Endodermal cell (in vitro differentiated cells): ENCODE results near the gene YARS1. TPM values are rescaled to one million over a fixed set of nuclear protein-coding genes. Genes with fewer than 3 reads are reported as not detected.
A peak's percentile ranks its signal among the peaks of the same experiment; 100 is the strongest.

Experiments
- DNase-seq: peaks from one replicate; pipeline ENCODE4 v3.0.0-alpha.2; 2017
- H3K27ac ChIP-seq: 2 replicates; pipeline ENCODE4 v1.5.1; 2013; ENCODE audit warnings: mild to moderate bottlenecking, low read depth, low read length, moderate library complexity
- H3K27me3 ChIP-seq: 2 replicates; pipeline ENCODE4 v1.6.1; 2013; ENCODE audit warnings: mild to moderate bottlenecking, low read length, moderate library complexity; ENCODE audit not compliant: insufficient read depth, control insufficient read depth, poor library complexity, severe bottlenecking
- H3K36me3 ChIP-seq: 2 replicates; pipeline ENCODE4 v1.7.0; 2013; ENCODE audit warnings: mild to moderate bottlenecking, low read length, moderate library complexity; ENCODE audit not compliant: control insufficient read depth, insufficient read depth
- H3K4me1 ChIP-seq: one replicate; pipeline ENCODE4 v1.7.0; 2013; ENCODE audit warnings: low read length; ENCODE audit not compliant: control insufficient read depth, insufficient read depth
- H3K4me3 ChIP-seq: 2 replicates; pipeline ENCODE4 v1.5.1; 2013; ENCODE audit warnings: mild to moderate bottlenecking, low read length, moderate library complexity
- H3K9ac ChIP-seq: 2 replicates; pipeline ENCODE4 v1.6.1; 2013; ENCODE audit warnings: mild to moderate bottlenecking, low read length, moderate library complexity; ENCODE audit not compliant: poor library complexity, severe bottlenecking; ENCODE audit errors: extremely low read depth
- H3K9me3 ChIP-seq: 2 replicates; pipeline ENCODE4 v1.6.1; 2013; ENCODE audit warnings: mild to moderate bottlenecking, low read length, moderate library complexity; ENCODE audit not compliant: control insufficient read depth
- H3K27ac Mint-ChIP-seq: 2 replicates; pipeline ENCODE4 v1.8.0; 2020; ENCODE audit warnings: mixed read lengths
- H3K27me3 Mint-ChIP-seq: 2 replicates; pipeline ENCODE4 v1.8.0; 2021; ENCODE audit warnings: mild to moderate bottlenecking, mixed read lengths; ENCODE audit not compliant: insufficient read depth
- H3K36me3 Mint-ChIP-seq: 2 replicates; pipeline ENCODE4 v1.8.0; 2020; ENCODE audit warnings: low read depth, mixed read lengths
- H3K4me1 Mint-ChIP-seq: 2 replicates; pipeline ENCODE4 v1.8.0; 2020; ENCODE audit warnings: mixed read lengths
- H3K4me3 Mint-ChIP-seq: 2 replicates; pipeline ENCODE4 v1.8.0; 2020; ENCODE audit warnings: mild to moderate bottlenecking, moderate library complexity, mixed read lengths
- H3K9me3 Mint-ChIP-seq: 2 replicates; pipeline ENCODE4 v1.8.0; 2020; ENCODE audit warnings: mild to moderate bottlenecking, mixed read lengths
- WGBS, 2 experiments: methylation state at CpG; one replicate each; pipeline versions ENCODE4 v1.1.5 to v1.1.7; 2013; ENCODE audit warnings: missing lambda C conversion rate in 2 of 2, mixed read lengths in 1 of 2; ENCODE audit not compliant: insufficient coverage in 1 of 2, insufficient read length in 1 of 2; 5-methylcytosine and 5-hydroxymethylcytosine counted together
- total RNA-seq, 2 donors: library from RNA; stranded (reverse); fragmentation: NEBNext Ultra II Directional in 1 of 2; extraction: Animal tissue kit (Norgen Biotek cat#: 25700) in 1 of 2; gene quantifications; 2 replicates in 1 of 2; 3 replicates in 1 of 2; pipeline ENCODE4 v1.2.1, GENCODE V29; 2021
- TF ChIP-seq, protein P1 (sequence below): fragments of 200-600 bp; sonication (generic); conservative IDR thresholded peaks from 2 replicates; pipeline ENCODE4 v1.5.0; 2021; ENCODE audit warnings: antibody characterized with exemption, mild to moderate bottlenecking

Gene YARS1
- total RNA-seq, 2 donors from 2014 or later, result 141 to 154 TPM

GRCh38 chr1:32725615-32725982, 91.6 kb downstream of the YARS1 start:
- no peaks in the 10 kb centered on the region for H3K27me3 ChIP-seq
- Mint-ChIP-seq H3K27me3 (peaks cover 2% of the 10 kb centered on the region), H3K9me3 (no peaks in the 10 kb centered on the region), H3K27ac (peak overlapping the region; percentile 94), H3K4me3 (no peak overlapping the region), H3K36me3 (no peaks in the 10 kb centered on the region), H3K4me1 (peaks cover 16% of the 10 kb centered on the region)
- no peaks in the 10 kb centered on the region for H3K9me3 ChIP-seq
- H3K27ac ChIP-seq, result no peak overlapping the region
- TF ChIP-seq, protein P1, sequence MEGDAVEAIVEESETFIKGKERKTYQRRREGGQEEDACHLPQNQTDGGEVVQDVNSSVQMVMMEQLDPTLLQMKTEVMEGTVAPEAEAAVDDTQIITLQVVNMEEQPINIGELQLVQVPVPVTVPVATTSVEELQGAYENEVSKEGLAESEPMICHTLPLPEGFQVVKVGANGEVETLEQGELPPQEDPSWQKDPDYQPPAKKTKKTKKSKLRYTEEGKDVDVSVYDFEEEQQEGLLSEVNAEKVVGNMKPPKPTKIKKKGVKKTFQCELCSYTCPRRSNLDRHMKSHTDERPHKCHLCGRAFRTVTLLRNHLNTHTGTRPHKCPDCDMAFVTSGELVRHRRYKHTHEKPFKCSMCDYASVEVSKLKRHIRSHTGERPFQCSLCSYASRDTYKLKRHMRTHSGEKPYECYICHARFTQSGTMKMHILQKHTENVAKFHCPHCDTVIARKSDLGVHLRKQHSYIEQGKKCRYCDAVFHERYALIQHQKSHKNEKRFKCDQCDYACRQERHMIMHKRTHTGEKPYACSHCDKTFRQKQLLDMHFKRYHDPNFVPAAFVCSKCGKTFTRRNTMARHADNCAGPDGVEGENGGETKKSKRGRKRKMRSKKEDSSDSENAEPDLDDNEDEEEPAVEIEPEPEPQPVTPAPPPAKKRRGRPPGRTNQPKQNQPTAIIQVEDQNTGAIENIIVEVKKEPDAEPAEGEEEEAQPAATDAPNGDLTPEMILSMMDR, result no peak
- H3K9ac ChIP-seq, result no peak overlapping the region
- H3K4me1 ChIP-seq, result peaks cover 9% of the 10 kb centered on the region
- no peaks in the 10 kb centered on the region for H3K36me3 ChIP-seq
- no peak for DNase-seq
- WGBS, 2 experiments, result 87 to 96% methylated on average over 3 of the region's 3 CpGs
- no peak overlapping the region for H3K4me3 ChIP-seq

Other genes with a start within 250 kb of the YARS1 start
- 10 to 100 TPM; 85.1 to 99.4 TPM for gene ZBTB8OS, start 166.8 kb downstream of the YARS1 start, total RNA-seq
- gene RBBP4, start 166.2 kb downstream of the YARS1 start, total RNA-seq, result 100 to 1,000 TPM; 521 to 678 TPM
- gene SYNC, start 114.6 kb downstream of the YARS1 start, total RNA-seq, result under 1 TPM in 1 of 2 donors, not detected in 1; 0.18 TPM
- gene S100PBP, start 295 bp upstream of the YARS1 start, total RNA-seq, result 100 to 1,000 TPM in 1 of 2 donors, 10 to 100 TPM in 1; 91.4 to 112 TPM
- 1 to 10 TPM; 6.0 to 7.2 TPM for gene FNDC5, start 53.6 kb upstream of the YARS1 start, total RNA-seq
- 1 to 10 TPM in 1 of 2 donors, not detected in 1; 1.2 TPM for gene HPCA, start 69.1 kb upstream of the YARS1 start, total RNA-seq
- 10 to 100 TPM in 1 of 2 donors, 1 to 10 TPM in 1; 8.6 to 12.3 TPM for gene TMEM54, start 84.0 kb upstream of the YARS1 start, total RNA-seq
- 10 to 100 TPM; 17.8 TPM for gene RNF19B, start 147.5 kb upstream of the YARS1 start, total RNA-seq
- gene AK2, start 219.5 kb upstream of the YARS1 start, total RNA-seq, result 100 to 1,000 TPM; 114 to 118 TPM